ENCODE results near the gene TCHP.

DNA sequence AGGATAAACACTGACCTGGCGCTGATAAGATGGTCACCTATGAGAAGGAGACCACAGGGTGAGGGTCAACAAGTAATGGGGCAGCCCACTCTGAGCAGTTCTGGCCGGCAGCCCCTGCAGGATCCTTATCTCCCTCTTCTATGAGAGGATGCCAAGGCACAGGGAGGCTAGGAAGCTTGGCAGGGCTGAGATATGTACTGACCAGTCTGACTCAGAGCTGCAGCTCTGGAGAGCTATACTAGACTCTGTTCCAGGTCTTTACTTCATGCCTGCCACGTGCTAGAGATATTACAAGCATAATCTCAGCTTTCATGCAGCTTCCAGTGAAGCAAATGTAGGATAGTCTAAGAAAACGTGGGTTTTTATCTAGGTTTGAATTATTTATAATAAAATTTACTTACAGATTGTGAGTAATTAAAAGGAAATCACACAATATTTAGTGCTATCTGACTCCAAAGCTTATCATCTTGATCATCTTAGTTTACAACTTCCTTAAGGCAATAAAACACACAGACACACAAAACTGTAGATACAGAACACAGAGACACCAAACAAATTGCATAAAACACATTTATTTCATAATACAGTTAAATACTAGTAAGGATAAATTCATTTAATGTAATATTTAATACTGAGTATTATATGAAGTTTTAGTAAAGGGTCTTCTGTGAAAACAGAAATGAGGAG lies 63.8 kb downstream of the TCHP start:
- TF ChIP-seq, protein P1, sequence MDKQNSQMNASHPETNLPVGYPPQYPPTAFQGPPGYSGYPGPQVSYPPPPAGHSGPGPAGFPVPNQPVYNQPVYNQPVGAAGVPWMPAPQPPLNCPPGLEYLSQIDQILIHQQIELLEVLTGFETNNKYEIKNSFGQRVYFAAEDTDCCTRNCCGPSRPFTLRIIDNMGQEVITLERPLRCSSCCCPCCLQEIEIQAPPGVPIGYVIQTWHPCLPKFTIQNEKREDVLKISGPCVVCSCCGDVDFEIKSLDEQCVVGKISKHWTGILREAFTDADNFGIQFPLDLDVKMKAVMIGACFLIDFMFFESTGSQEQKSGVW (CRISPR knock-in tag; IDR thresholded peaks at IDR 0.05; ENCODE audit: borderline replicate concordance), result no peak
- TF ChIP-seq, protein P2, sequence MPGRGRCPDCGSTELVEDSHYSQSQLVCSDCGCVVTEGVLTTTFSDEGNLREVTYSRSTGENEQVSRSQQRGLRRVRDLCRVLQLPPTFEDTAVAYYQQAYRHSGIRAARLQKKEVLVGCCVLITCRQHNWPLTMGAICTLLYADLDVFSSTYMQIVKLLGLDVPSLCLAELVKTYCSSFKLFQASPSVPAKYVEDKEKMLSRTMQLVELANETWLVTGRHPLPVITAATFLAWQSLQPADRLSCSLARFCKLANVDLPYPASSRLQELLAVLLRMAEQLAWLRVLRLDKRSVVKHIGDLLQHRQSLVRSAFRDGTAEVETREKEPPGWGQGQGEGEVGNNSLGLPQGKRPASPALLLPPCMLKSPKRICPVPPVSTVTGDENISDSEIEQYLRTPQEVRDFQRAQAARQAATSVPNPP (CRISPR knock-in tag; IDR thresholded peaks at IDR 0.05), result no peak
- TF ChIP-seq KDM1A (CRISPR knock-in tag; IDR thresholded peaks at IDR 0.05), result no peak
- no peak for TF ChIP-seq SP2 (CRISPR knock-in tag; IDR thresholded peaks at IDR 0.05)
- no peak for TF ChIP-seq ZFP36L1 (CRISPR knock-in tag; IDR thresholded peaks at IDR 0.05)
- no peak for TF ChIP-seq FOXJ3 (CRISPR knock-in tag; IDR thresholded peaks at IDR 0.05; ENCODE audit: borderline replicate concordance)
- TF ChIP-seq HDAC2 (CRISPR knock-in tag; IDR thresholded peaks at IDR 0.05), result no peak
- TF ChIP-seq SKIL (CRISPR knock-in tag; IDR thresholded peaks at IDR 0.05; ENCODE audit: borderline replicate concordance), result no peak

All from HepG2 (cell line).